ENCODE measurements around the gene RABEP2. TPM values are rescaled to one million over a fixed set of nuclear protein-coding genes. Genes with fewer than 3 reads are reported as not detected.

RABEP2 gene
- total RNA-seq, 1 donor from 2014 or later = 64.5 TPM

DNA sequence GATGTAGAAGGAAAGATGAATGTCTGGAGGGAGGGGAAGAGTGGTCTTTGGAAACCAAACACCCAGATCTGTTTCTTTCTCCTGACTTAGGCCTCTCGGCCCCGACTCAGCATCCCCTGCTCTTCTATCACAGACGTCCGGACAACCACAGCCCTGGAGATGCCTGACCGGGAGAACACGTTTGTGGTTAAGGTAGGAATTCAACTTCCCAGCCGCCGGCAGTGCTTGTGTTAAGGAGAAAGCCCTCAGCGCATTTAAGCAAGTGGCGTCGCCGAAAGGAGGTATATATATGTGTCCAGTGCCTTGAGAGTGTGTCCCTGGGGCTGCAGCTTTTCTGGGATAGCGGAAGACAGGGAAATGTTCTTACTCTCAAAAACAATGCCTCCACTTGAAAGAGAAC lies 57.8 kb downstream of the RABEP2 start:
- no peaks in the 10 kb centered on the region for H3K9me3 ChIP-seq
- H3K4me3 ChIP-seq = no peak overlapping the region
- intact Hi-C loops (cut with DNase I) = no loop called here
- H3K36me3 ChIP-seq = peaks cover 45 to 55% of the 10 kb centered on the region in 2 donors
- DNase-seq (ENCODE audit: low spot score in 2 of 2) = no peak
- TF ChIP-seq CTCF (IDR thresholded peaks at IDR 0.05) = no peak
- peaks cover 0 to 13% of the 10 kb centered on the region in 2 donors for H3K4me1 ChIP-seq
- H3K27ac ChIP-seq = no peak overlapping the region
- H3K27me3 ChIP-seq = no peaks in the 10 kb centered on the region

- H3K4me1 ChIP-seq = peaks cover 0 to 15% of the 10 kb centered on the region in 2 donors
- no peak for TF ChIP-seq CTCF (IDR thresholded peaks at IDR 0.05)
- DNase-seq (ENCODE audit: low spot score in 2 of 2) = no peak
- no peak overlapping the region for H3K27ac ChIP-seq
- no peak overlapping the region for H3K4me3 ChIP-seq
- no peaks in the 10 kb centered on the region for H3K27me3 ChIP-seq
- intact Hi-C loops (cut with DNase I) = no loop called here
- H3K36me3 ChIP-seq = peaks cover 39 to 47% of the 10 kb centered on the region in 2 donors
- no peaks in the 10 kb centered on the region for H3K9me3 ChIP-seq
Measured at GRCh38 chr16:28866454-28866804, 58.6 kb downstream of the RABEP2 start.

- H3K27me3 ChIP-seq = no peaks in the 10 kb centered on the region
- H3K4me3 ChIP-seq = no peak overlapping the region
- intact Hi-C loops (cut with DNase I) = no loop called here
- DNase-seq (ENCODE audit: low spot score in 2 of 2) = no peak
- H3K4me1 ChIP-seq = peaks cover 0 to 15% of the 10 kb centered on the region in 2 donors
- H3K27ac ChIP-seq = no peak overlapping the region
- no peak for TF ChIP-seq CTCF (IDR thresholded peaks at IDR 0.05)
- peaks cover 35 to 42% of the 10 kb centered on the region in 2 donors for H3K36me3 ChIP-seq
- no peaks in the 10 kb centered on the region for H3K9me3 ChIP-seq
Measured at GRCh38 chr16:28865722-28866453, 59.1 kb downstream of the RABEP2 start.

DNA sequence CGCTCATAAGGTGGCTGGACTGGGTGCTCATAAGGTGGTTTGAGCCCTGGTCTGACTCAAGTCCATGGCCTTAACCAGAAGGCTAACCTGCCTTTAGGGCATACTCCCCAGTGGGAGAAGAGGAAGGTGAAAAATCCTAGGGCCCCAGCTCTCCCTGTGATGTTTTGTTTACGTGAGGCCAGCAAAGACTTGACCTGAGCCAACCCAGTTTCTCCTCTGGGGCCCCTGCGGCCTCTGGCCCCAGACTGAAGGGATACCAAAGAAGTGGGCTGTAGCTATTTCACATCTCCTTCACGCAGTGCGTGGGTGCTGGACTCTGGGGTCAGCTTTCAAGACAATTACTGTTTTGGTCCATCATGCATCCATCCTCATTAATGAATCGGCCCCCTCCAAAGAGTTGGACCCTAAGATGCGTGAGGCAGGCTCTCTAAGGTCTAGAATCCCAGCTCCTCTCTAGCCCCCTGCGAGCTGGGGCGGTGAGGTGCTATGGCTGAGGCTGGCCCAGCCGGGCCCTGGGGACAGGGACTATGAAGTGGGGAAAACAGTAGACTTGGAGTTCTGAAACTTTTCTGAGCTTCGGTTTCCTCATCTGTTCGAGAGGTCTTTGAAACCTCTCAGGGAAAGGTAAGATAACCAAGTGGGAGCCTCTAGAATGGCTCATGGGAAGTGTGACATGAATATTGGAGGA lies 59.9 kb downstream of the RABEP2 start:
- no peaks in the 10 kb centered on the region for H3K9me3 ChIP-seq
- DNase-seq (ENCODE audit: low spot score in 2 of 2) = no peak
- H3K4me1 ChIP-seq = peaks cover 0 to 15% of the 10 kb centered on the region in 2 donors
- H3K4me3 ChIP-seq = peak overlapping the region in 1 of 2 donors; percentile 81
- intact Hi-C loops (cut with DNase I) = no loop called here
- TF ChIP-seq CTCF (IDR thresholded peaks at IDR 0.05) = no peak
- peaks cover 28 to 34% of the 10 kb centered on the region in 2 donors for H3K36me3 ChIP-seq
- H3K27ac ChIP-seq = no peak overlapping the region
- H3K27me3 ChIP-seq = no peaks in the 10 kb centered on the region

DNA sequence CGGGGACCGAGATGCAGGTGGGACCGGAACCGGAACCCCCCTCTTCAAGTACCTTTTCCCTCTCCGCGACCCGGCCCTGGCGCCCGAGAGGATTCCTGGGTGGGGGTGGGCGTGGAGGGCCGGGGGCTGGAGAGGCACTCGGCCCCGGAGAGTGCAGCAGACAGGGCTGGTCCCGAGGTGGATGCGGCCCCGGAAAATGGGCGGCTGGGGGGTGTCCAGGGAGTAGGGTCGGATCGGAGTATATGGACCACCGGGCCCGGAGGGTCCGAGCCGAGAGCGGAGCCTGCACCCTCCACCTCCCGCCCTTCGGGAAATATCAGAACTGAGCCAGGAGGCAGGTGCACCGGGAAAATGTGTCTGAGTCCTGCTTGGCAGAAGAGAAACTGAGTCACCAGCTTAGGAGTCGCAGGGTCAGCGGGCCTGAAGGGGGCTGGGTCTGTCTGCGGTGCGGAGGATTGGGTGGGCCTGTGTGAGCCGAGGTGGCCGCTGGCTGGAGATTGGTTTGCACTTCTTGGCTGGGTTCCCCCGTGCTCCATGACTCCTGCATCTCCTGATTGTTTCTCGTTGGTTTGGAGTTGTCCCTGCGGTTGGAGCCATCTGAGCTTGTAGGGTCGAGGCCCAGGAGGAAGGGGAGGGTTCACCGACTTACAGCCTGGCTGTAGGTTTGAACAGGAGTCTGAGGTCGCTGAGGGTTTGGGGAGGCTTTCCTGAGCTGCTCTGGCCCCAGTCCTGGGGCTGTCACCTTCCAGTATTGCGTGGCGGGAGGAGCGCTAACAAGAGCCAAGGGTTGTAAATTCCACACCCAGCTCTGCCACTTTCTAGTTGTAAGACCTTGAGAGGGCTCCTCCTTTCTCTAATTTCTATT lies 60.9 kb downstream of the RABEP2 start:
- H3K27ac ChIP-seq = peak overlapping the region; percentile 89 to 93
- peaks cover 0 to 15% of the 10 kb centered on the region in 2 donors for H3K4me1 ChIP-seq
- no peaks in the 10 kb centered on the region for H3K9me3 ChIP-seq
- intact Hi-C loops (cut with DNase I) = loop anchor here (1.0 kb wide), 3 partner anchors 18 to 86 kb away; partner anchors contain the start of genes NFATC2IP and TUFM
- peak overlapping the region; percentile 81 to 98 for H3K4me3 ChIP-seq
- TF ChIP-seq CTCF (IDR thresholded peaks at IDR 0.05) = no peak
- DNase-seq (ENCODE audit: low spot score in 2 of 2) = no peak
- H3K27me3 ChIP-seq = no peaks in the 10 kb centered on the region
- H3K36me3 ChIP-seq = peaks cover 18 to 24% of the 10 kb centered on the region in 2 donors

Data from ascending aorta (tissue), 2 donors.